ENCODE measurements around the gene SETD3.

The SETD3 gene

GRCh38 chr14:99454246-99454645 is 26.4 kb downstream of the SETD3 start:
- Histone ChIP-seq H3F3A (ENCODE audit: insufficient read depth, low read length) (no peaks in the 10 kb centered on the region), H3K4me3 (ENCODE audit: low read depth, low read length, poor library complexity, severe bottlenecking) (no peak overlapping the region), H4K20me1 (ENCODE audit: insufficient read depth, low read length) (no peaks in the 10 kb centered on the region), H3K9ac (ENCODE audit: low read length) (no peak overlapping the region), H3K4me1 (ENCODE audit: insufficient read depth, low read length, severe bottlenecking) (no peaks in the 10 kb centered on the region), H2AFZ (ENCODE audit: low read length) (no peak overlapping the region), H3K27ac (ENCODE audit: low read depth, low read length, poor library complexity, severe bottlenecking) (no peak overlapping the region), H3K9me3 (ENCODE audit: low read length) (no peaks in the 10 kb centered on the region), H3K9me2 (ENCODE audit: low read depth, low read length) (no peaks in the 10 kb centered on the region), H3K27me3 (ENCODE audit: insufficient read depth, low read length) (no peaks in the 10 kb centered on the region), H3K4me2 (ENCODE audit: low read length) (no peak overlapping the region), H3K36me3 (ENCODE audit: insufficient read depth, low read length) (peaks cover 39% of the 10 kb centered on the region), H3K79me2 (ENCODE audit: insufficient read depth, low read length) (no peaks in the 10 kb centered on the region)
- TF ChIP-seq CTCF (IDR thresholded peaks at IDR 0.05; ENCODE audit: low read length) (no peak), EZH2 (IDR thresholded peaks at IDR 0.05; ENCODE audit: borderline replicate concordance, low read length) (no peak)

- H2AFZ ChIP-seq (ENCODE audit: low read length), result no peak overlapping the region
- H3K4me3 ChIP-seq (ENCODE audit: low read depth, low read length, poor library complexity, severe bottlenecking), result no peak overlapping the region
- no peaks in the 10 kb centered on the region for H3K9me2 ChIP-seq (ENCODE audit: low read depth, low read length)
- no peak overlapping the region for H3K27ac ChIP-seq (ENCODE audit: low read depth, low read length, poor library complexity, severe bottlenecking)
- H3K9me3 ChIP-seq (ENCODE audit: low read length), result no peaks in the 10 kb centered on the region
- no peaks in the 10 kb centered on the region for H4K20me1 ChIP-seq (ENCODE audit: insufficient read depth, low read length)
- H3K36me3 ChIP-seq (ENCODE audit: insufficient read depth, low read length), result peaks cover 42% of the 10 kb centered on the region
- no peak overlapping the region for H3K9ac ChIP-seq (ENCODE audit: low read length)
- no peaks in the 10 kb centered on the region for H3K27me3 ChIP-seq (ENCODE audit: insufficient read depth, low read length)
- H3K4me1 ChIP-seq (ENCODE audit: insufficient read depth, low read length, severe bottlenecking), result no peaks in the 10 kb centered on the region
- no peak overlapping the region for H3K4me2 ChIP-seq (ENCODE audit: low read length)
- no peaks in the 10 kb centered on the region for H3F3A ChIP-seq (ENCODE audit: insufficient read depth, low read length)
- TF ChIP-seq EZH2 (IDR thresholded peaks at IDR 0.05; ENCODE audit: borderline replicate concordance, low read length) (no peak), CTCF (IDR thresholded peaks at IDR 0.05; ENCODE audit: low read length) (no peak)
- H3K79me2 ChIP-seq (ENCODE audit: insufficient read depth, low read length), result no peaks in the 10 kb centered on the region
Observed at GRCh38 chr14:99452968-99453367, 27.7 kb downstream of the SETD3 start.

- Histone ChIP-seq H4K20me1 (ENCODE audit: insufficient read depth, low read length) (no peaks in the 10 kb centered on the region), H3F3A (ENCODE audit: insufficient read depth, low read length) (no peaks in the 10 kb centered on the region), H3K4me1 (ENCODE audit: insufficient read depth, low read length, severe bottlenecking) (no peaks in the 10 kb centered on the region), H3K9me3 (ENCODE audit: low read length) (no peaks in the 10 kb centered on the region), H3K79me2 (ENCODE audit: insufficient read depth, low read length) (no peaks in the 10 kb centered on the region), H3K27ac (ENCODE audit: low read depth, low read length, poor library complexity, severe bottlenecking) (no peak overlapping the region), H3K36me3 (ENCODE audit: insufficient read depth, low read length) (peaks cover 36% of the 10 kb centered on the region), H3K4me2 (ENCODE audit: low read length) (no peak overlapping the region), H2AFZ (ENCODE audit: low read length) (no peak overlapping the region), H3K9me2 (ENCODE audit: low read depth, low read length) (no peaks in the 10 kb centered on the region), H3K4me3 (ENCODE audit: low read depth, low read length, poor library complexity, severe bottlenecking) (no peak overlapping the region), H3K27me3 (ENCODE audit: insufficient read depth, low read length) (no peaks in the 10 kb centered on the region), H3K9ac (ENCODE audit: low read length) (no peak overlapping the region)
- TF ChIP-seq CTCF (IDR thresholded peaks at IDR 0.05; ENCODE audit: low read length), result no peak
- TF ChIP-seq EZH2 (IDR thresholded peaks at IDR 0.05; ENCODE audit: borderline replicate concordance, low read length), result no peak
Observed at GRCh38 chr14:99451234-99451633, 29.4 kb downstream of the SETD3 start.

Data from OCI-LY1 (cell line).